HG03457 (cell line): ENCODE results near the gene KLHL30.
"Not testable (repeated sequence)": the region's sequence is repeated elsewhere in the genome, so short reads cannot be mapped to it uniquely, and the experiment has no call there.

ENCODE experiments used
- ATAC-seq: cut with Tn5 transposase; IDR thresholded peaks from one replicate; pipeline ENCODE4 v1.9.1; 2021; ENCODE audit warnings: moderate number of reproducible peaks; ENCODE audit not compliant: unreplicated experiment

The KLHL30 gene

DNA sequence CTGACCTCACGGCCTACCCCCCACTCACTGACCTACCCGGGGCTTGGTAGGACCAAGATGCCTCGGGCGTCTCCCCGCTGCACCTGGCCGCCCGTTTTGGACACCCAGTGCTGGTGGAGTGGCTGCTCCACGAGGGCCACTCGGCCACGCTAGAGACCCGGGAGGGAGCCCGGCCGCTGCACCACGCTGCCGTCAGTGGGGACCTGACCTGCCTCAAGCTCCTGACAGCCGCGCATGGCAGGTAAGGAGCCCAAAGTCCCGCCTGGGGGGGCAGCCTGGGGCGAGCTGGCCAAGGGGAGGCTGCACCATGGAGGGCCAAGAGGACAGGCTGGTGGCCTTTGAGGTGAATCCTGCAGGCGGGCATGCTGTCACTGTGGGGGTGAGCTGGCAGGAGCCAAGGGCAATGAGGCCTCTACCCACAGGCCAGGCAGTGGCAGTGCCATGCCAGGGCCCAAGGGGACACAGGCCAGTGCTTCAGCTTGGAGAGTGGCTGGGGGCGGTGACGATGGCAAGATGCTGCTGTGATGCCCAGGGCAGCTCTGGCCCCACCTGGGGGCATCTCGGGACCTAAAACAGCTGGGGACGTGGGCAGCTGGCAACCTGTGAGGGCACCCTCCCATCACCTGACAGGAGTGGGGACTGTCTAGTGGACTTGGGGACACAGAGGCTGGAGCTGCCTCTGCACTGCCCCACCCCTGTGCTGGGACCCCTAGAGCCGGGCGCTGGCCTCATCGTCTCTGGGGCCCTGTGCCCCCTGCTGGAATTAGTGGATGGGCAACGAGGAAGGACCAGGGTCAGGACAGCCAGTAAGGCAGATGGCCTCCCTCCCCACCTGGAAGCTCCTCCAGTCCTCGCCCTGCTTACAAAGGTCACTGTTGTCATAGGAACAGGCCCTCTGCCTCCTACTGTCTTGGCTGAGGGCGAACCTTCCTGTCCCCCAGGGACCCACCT, 36.3 kb upstream of the KLHL30 start:
- no peak for ATAC-seq

DNA sequence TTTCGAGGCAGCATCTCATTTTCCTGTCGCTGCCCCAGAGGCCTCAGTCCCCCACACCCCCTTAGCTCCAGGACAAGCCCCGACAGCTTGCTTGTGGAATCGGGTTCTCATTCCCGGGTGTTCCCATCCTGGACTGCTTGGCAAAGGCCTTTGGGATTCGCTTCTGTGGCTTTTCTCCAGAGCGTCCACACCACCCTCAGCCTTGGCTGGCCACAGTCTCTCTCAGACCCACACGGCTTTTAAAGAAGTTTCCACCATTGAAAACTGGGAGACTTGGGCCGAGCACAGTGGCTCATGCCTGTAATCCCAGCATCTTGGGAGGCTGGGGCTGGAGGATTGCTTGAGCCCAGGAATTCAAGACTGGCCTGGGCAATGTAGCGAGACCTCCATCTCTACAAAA, 35.6 kb upstream of the KLHL30 start:
- ATAC-seq = no peak

DNA sequence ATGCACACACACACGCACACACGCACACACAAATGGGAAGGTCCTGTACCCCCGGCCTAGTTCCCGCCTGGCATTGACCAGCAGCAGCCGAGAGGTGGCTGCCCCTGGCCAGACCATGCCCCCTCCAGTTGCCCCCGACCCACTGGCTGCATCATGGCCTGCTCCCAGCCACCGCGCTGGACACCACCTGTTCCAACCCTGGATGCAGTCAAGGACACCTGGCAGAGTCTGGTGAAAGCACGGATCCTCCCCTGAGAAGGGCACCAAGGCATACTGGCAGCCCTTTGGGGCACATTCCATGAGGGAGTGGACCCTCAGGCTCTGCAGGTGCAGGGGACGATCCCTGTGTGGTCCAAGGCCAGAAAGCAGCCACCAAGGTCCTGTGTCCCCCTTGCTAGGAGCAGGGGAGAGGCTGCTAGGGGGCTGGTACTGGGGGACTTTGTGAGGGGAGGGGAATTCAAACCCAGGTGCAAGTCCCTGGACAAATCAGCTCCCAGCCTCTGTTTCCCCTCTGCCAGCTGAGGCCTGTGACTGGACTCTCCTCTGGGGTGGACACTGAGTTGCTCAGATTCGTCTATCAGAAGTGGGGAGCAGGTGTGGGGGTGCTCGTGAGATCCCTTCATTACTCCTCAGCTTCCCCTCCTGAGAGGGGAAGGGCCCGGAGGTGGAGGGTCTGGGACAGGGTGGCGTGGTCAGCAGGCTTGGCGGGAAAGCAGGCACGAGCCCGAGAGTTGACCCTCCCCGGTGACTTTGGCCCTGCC, 34.8 kb upstream of the KLHL30 start:
- ATAC-seq = no peak

DNA sequence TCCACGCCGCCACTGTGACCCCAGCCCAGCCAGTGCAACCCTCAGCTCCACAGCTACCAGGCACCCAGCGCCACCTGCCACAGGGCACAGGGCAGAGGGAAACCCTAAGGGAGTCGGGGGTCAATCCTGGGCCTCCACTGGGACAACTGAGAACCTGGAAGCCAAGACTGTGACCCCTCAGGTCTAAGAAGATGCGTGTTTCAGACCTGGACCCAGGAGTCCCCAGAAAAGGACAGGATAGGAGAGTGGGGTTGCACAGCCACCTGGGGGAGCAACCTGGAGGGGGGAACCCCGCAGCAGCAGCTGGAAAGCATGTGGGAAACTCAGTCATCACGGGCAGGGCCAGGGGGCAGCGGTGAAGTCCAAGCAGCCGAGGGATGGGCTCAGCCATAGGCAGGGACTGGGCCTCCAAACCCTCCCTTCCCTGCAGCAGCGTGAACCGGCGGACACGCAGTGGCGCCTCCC, 34.2 kb upstream of the KLHL30 start:
- ATAC-seq = no peak

DNA sequence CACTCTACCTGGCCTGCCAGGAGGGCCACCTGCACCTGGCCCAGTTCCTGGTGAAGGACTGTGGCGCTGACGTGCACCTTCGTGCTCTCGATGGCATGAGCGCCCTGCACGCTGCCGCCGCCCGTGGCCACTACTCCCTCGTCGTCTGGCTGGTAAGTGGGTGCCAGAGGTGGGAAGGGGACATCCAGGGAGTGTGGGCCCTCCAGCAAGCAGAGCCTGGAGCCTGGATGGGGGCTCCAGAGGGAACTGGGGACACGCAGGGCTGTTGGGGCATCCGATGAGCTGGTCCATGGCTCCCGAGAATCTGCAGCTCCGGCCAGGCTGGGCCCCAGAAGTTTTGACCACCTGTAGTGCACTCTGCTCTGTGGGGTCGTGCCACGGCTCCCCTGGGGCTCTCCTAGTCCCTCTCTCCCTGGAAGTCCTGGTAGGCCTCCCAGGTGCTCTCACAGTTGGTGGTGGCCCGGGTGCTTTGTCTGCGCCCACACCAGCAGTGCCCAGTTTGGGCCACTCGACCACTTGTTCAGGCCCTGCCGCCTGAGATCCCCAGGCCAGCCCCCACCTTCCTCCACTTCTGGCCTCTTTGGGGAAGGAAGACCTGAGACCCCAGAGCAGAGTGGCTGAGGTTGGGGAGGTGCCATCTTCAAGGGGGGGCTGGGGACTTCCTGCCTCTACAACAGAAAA, 33.6 kb upstream of the KLHL30 start:
- no peak for ATAC-seq

DNA sequence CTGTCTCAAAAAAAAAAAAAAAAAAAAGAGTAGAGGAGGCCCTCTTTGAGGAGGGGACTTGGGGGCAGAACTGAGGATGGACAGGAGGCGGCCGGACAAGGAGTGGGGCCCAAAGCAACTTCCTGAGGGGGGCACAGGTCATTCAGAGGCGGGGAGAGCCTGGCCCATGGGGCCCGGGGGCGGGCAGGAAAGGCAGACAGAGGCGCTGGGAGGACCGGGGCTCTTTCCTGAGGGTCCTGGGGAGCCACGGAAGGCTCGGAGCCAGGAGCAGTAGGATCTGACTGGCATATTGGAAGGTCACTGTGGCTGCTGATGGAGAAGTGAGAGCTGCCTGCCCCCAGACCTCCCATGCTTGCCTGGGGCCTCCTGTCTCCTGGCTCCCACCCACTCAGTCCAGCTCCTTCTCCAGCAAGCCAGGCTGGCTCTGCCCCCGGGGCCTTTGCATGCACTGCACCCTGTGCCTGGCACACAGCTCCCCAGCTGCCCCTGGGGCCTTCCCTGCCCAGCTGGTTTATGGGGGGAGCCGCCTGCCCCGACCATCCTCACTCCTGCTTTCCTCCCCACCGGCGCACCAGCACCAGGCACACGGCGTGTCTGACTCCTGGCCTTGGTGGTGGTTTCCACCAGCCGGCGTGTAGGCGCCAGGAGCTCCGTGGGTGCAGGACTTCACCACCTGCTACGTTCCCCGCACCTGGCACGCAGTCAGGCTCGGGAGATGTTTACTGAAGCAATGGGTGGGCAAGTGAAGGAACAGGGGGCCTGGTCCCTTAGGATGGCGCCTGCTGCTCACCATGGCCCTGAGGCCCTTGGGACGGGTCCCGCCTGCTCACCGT, 32.7 kb upstream of the KLHL30 start:
- no peak for ATAC-seq

DNA sequence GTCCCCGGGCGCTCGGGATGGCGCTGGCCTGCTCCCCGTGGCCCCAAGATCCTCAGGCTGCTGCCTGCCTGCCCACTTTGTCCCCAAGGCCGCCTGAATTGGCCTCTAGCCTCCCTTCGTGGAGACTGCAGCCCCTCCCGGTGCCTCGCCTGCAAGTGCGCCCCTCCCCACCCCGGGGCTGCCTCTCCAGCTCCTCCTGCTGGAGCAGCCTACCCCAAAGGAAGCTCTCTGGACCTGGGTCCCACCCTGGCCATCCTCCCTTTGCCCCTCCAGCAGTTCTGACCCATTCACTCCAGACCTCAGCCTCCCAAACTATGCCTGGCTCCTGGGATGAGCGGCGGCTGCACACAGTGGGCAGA, 32.1 kb upstream of the KLHL30 start:
- ATAC-seq = no peak

DNA sequence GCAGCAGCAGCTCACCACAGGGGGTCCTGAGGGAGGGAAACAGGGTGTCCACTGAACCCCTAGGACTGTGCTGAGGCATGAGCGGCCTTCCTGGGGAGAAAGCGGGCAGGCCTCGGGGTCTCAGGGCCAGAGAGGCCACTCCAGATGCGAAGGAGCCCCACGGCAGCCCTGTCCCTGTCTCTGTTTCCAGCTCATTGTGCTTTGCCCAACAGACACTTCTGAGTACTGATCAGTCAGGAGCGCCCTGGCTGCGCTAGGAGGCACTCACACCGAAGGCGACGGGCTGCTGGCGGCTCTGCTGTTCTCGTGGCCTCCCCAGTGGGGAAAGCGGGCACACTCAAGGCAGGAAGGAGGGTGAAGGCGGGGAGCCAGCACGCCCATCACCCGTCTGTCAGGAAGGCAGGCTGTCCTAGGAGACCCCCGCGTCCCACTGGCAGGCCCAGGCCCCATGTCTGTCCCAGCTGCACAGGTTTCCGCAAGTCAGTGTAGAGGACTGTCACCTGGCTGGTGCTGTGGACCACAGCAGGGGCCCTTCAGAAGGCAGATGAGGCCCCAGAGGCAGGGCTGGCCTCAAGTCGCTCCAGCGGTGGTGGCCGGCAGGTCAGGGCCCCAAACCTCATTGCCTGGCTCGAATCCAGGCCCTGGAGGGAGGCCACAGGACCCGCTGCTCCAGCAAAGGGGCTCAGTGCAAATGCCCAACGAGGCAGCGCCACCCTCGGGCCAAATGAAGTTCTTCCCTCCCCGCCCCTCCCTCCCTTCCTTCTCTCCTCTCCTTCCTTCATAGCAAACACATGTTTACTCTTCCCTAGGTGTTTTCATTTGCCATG, 31.6 kb upstream of the KLHL30 start:
- ATAC-seq = peak; percentile 8

DNA sequence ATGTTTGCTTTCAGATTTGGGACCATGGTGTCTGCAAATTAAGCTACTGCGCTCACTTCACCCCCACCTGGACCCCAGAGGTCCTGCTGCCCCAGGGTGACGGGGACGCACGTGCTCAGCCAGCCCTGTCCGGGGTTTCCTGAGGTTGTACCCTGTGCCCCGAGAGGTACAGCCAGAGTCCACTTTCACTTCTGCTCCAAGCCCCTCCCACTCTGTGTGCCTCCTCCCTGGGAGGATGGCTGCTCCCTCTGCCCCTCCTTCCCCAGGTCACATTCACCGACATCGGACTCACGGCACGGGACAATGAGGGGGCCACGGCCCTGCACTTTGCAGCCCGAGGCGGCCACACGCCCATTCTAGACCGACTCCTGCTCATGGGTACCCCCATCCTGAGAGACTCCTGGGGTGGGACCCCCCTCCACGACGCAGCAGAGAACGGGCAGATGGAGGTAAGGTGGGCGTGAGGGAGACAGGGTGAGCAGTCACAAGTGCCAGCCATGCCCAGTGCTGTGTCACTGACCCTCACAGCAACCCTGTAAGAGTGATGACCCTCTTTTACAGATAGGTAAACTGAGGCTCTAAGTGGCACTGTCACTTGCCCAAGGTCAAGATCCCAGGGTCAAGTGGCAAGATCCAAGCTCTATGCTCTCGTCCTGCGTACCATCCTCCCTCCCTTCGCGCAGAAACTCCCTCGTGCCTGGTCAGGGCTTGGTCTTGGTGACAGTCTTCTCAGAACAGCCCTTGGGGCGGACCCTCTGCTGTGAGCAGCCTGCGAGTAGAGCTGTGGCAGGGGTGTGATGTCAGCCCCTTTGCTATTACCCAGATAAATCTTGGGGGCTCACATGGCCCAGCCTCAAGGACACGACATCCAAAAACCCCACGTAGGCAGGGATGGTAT, 30.7 kb upstream of the KLHL30 start:
- peak; percentile 66 for ATAC-seq

DNA sequence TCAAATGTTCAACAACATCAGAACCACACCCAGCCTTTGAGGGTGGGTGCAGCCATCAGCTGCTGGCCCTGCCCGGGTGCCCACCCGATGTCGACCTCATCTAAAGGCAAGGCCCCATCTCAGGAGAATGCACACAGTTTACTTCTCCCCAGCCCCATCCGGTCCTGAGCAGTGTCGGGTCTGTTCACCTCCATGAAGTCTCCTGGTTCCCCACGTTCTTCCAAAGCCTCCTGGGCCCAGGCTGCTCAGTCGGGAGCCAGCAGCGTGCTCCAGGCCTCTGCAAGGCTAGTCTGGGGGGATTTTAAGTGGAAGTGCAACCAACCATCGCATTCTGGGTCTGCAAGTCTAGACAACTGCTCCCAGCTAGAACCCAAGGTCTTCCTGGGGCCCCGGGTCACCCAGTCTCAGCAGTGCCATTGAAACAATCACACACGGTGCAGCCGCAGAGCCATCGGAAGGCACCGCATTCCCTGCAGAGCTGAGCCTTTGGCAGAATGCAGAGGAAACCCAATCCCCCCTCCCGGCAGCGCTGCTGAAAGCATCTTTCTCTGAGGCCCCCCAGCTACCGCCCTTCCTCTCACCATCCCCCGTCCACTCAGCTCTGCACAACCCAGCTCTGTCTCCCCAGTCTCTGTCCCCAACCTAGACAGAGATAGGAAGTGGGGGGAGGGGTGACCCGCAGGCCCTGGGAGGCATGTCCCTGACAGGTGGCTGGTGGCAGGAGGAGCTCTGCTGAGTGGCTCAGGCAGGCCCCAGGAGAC, 29.9 kb upstream of the KLHL30 start:
- ATAC-seq = no peak

DNA sequence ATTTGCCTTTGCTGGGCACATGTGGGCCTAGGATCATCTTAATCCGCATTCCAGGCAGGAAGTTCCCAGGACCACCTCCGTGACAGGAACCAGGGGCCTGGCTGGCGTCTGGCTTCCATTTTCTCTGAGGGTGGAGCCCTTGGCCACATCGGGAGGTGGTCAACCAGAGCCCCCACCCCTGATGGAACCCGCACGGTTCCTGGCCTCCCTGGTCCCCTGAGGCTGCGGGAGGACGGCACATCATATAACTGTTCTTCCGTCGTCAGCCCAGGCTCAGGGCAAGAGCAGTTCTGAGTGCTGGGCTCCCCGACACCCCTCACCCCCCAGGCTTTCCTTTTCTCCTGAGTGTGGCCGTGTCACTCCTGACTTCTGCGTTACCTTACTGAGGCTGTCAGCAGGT, 24.9 kb upstream of the KLHL30 start:
- no peak for ATAC-seq

DNA sequence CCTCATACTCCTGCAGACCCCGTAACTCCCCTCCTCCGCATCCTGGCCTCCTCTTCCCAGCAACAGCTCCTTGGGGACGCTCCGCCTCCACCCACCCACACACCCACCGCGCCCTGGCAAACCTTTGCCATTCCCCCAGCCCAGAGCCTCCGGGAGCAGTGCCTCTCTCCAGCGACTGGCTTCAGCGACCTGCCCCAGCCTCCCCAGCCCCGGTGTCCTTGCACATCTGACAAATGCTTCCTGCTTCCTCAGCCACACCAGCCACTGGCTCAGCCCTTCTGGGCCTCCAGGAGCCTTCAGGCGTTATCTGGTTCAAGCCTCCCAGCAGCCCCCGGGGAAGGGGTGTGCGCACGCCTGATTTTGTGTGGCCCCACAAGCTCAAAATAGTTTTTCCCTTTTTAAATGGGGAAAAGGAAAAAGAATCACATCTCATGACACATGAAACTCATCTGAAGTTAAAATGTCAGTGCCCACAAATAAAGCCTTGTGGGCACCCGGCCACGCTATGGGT, 24.1 kb upstream of the KLHL30 start:
- ATAC-seq = no peak

DNA sequence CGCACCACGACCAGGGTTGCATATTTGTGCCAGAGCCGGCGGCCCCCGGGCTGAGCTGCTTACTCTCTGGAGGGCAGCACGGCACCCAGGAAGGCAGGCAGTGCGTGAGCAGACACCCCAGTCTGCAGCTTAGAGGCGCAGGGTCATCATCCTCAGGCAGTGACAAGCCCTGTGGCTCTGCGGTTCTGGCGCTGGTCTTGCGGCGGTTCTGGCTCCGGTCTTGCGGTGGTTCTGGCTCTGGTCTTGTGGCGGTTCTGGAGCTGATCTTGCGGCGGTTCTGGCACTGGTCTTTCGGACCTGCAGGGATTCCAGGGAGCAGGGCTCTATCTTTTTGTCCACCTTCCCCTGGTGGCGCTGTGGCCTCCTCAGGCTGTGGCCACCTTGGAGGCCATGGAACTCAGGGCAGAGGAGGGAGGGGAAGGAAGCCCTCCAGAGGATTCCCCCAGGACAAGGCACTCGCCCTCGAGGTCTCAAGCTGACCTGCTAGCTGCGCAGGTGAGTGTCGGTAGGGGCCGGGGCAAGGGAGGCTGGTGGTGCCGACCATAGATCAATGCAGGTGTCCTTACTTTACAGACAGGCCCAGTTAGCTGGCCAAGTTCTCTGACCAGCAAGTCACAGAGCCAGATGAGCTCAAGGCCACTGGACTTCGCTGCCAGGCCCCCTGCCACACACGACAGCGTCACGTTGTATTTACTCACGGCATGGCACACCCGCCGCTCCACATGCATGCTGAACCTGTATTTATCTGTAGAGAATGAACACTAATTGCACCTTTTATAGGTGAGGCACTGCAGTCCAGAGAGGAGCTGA, 23.4 kb upstream of the KLHL30 start:
- ATAC-seq = no peak

DNA sequence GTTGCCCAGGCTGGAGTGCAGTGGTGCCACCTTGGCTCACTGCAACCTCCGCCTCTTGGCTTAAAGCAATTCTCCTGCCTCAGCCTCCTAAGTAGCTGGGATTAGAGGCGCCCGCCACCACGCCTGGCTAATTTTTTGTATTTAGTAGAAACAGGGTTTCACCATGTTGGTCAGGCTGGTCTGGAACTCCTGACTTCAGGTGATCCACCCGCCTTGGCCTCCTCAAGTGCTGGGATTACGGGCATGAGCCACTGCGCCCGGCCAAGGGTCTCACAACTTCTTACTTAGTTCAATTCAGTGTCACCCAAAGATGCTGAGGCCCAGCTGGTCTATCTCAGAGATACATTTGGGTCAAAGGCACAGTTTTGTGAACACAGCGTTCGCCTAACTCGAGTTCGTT, 22.8 kb upstream of the KLHL30 start:
- not testable (repeated sequence) for ATAC-seq

DNA sequence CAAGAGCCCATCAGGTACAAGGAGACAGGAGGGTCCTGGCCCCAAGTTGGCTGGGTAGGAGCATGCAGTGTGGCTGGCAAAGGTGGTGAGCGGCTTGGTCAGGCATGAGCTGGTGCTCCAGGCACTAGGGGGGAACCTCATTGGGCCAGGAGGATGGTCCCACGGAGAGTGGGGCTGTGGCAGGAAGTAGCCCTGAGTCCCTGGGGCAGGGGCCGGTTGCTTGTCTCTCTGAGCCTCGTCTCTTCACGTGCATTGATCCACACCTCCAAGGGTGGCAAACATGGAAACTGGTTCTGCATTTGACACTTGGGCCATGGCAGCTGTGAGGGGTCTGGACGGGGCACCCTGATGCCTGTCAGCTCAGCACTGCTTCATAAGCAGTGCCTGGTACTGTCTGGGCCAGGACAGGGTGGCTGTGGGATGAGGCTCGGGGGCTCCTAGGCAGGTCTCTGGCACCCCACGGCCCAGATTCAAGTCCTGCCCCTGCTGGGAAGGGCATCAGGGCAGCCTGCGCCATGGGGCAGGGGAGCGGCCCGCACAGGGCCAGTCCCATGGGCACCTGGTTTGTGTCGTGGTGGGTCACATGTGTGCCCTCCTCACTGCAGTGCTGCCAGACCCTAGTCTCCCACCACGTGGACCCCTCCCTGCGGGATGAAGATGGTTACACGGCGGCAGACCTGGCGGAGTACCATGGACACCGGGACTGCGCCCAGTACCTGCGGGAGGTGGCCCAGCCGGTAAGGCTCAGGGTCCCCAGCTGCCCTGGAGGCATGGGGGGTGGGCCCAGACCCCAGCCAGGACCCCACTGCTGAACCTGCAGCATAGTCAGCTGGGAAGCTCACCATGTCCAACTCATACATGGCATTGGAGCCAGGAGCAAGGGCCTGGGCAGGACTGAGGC, 21.9 kb upstream of the KLHL30 start:
- no peak for ATAC-seq
